ENCODE measurements around the gene GRN.
"Not testable (repeated sequence)": the region's sequence is repeated elsewhere in the genome, so short reads cannot be mapped to it uniquely, and the experiment has no call there.

DNA sequence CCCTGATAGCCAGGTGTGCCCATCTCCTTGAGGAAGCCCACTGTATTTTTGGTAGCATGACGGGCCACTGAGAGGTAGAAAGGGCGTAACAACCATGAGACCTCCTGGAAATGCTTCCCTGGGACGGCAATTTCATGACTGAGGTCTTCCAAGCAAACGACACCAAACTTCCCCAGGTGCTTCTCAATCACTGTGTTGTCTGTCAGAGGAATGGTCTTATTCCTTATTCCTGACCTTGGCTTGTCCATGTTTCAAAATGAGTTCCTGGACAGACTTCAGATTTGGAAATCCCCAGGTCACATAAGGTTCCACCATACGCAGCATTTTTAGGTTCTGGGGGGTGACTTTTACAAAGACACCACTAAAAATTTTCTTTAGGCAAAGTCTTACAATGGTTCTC, 19.9 kb downstream of the GRN start:
- TF ChIP-seq, protein P1, sequence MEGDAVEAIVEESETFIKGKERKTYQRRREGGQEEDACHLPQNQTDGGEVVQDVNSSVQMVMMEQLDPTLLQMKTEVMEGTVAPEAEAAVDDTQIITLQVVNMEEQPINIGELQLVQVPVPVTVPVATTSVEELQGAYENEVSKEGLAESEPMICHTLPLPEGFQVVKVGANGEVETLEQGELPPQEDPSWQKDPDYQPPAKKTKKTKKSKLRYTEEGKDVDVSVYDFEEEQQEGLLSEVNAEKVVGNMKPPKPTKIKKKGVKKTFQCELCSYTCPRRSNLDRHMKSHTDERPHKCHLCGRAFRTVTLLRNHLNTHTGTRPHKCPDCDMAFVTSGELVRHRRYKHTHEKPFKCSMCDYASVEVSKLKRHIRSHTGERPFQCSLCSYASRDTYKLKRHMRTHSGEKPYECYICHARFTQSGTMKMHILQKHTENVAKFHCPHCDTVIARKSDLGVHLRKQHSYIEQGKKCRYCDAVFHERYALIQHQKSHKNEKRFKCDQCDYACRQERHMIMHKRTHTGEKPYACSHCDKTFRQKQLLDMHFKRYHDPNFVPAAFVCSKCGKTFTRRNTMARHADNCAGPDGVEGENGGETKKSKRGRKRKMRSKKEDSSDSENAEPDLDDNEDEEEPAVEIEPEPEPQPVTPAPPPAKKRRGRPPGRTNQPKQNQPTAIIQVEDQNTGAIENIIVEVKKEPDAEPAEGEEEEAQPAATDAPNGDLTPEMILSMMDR (IDR thresholded peaks at IDR 0.05; ENCODE audit: insufficient read depth, low read depth, low read length) = not testable (repeated sequence)
- TF ChIP-seq EZH2 (IDR thresholded peaks at IDR 0.05; ENCODE audit: insufficient read depth, low read length) = not testable (repeated sequence)

All from astrocyte (in vitro differentiated cells and primary cell).